A673 (cell line): ENCODE measurements around the gene PAPPA.

ENCODE experiments used
- CTCF ChIP-seq: fragments of 300-800, 200-600 bp; sonication (generic); conservative IDR thresholded peaks from 2 replicates; pipeline ENCODE4 v1.5.1; 2017; ENCODE audit warnings: low read depth, mild to moderate bottlenecking, antibody characterized with exemption, low read length, moderate library complexity, mixed read lengths
- EZH2 ChIP-seq: fragments of 200-600 bp; sonication (generic); IDR thresholded peaks from 2 replicates; pipeline ENCODE4 v1.6.1; 2017; ENCODE audit warnings: borderline replicate concordance, low read depth, mild to moderate bottlenecking, mixed read lengths, antibody characterized with exemption, low read length; ENCODE audit not compliant: poor library complexity, severe bottlenecking

GRCh38 chr9:116422119-116422979 lies 268.8 kb downstream of the PAPPA start:
- no peak for TF ChIP-seq CTCF
- no peak for TF ChIP-seq EZH2
